ENCODE measurements around the gene GALNT7. TPM values are rescaled to one million over a fixed set of nuclear protein-coding genes. Genes with fewer than 3 reads are reported as not detected.

Gene GALNT7
- total and polyA plus RNA-seq, 2 of the 13 experiments (the other 11 are each of a cell fraction or from before 2014, with no cell fraction given), result 0.08 to 0.13 TPM

- TF ChIP-seq SNAPC4 (CRISPR knock-in tag; IDR thresholded peaks at IDR 0.05), result no peak
- no peak for TF ChIP-seq ZNF841 (CRISPR knock-in tag; IDR thresholded peaks at IDR 0.05; ENCODE audit: borderline replicate concordance)
- TF ChIP-seq CBFB (CRISPR knock-in tag; IDR thresholded peaks at IDR 0.05), result 0 out of 2 replicates have a peak, but pooled peaks have one; percentile 45
- peak; percentile 48; the same call in 1 of the 2 replicates for TF ChIP-seq ZNF556 (CRISPR knock-in tag; IDR thresholded peaks at IDR 0.05; ENCODE audit: borderline replicate concordance)
- TF ChIP-seq HMGXB4 (CRISPR knock-in tag; IDR thresholded peaks at IDR 0.05; ENCODE audit: borderline replicate concordance in 1 of 2, low read depth in 1 of 2), result peak; percentile 31 to 62; a peak in 2 of 4 replicates
- 0 out of 2 replicates have a peak, but pooled peaks have one; percentile 17 for TF ChIP-seq YEATS2 (CRISPR knock-in tag; IDR thresholded peaks at IDR 0.05; ENCODE audit: borderline replicate concordance)
- peak; percentile 61 for TF ChIP-seq POLR2G (IDR thresholded peaks at IDR 0.05; ENCODE audit: low read depth, low read length)
- TF ChIP-seq ZMYM3 (CRISPR knock-in tag; IDR thresholded peaks at IDR 0.05), result 0 out of 2 replicates have a peak, but pooled peaks have one; percentile 26
- TF ChIP-seq GMEB2 (CRISPR knock-in tag; IDR thresholded peaks at IDR 0.05; ENCODE audit: low read depth), result no peak
- TF ChIP-seq ZNF543 (CRISPR knock-in tag; IDR thresholded peaks at IDR 0.05), result no peak
- TF ChIP-seq KAT8 (CRISPR knock-in tag; IDR thresholded peaks at IDR 0.05), result 0 out of 2 replicates have a peak, but pooled peaks have one; percentile 36
- peak; percentile 26; the same call in 1 of the 2 replicates for TF ChIP-seq ZNF501 (CRISPR knock-in tag; IDR thresholded peaks at IDR 0.05)
- no peak for TF ChIP-seq MED13 (CRISPR knock-in tag; IDR thresholded peaks at IDR 0.05)
- 0 out of 2 replicates have a peak, but pooled peaks have one; percentile 24 for TF ChIP-seq CSRNP1 (CRISPR knock-in tag; IDR thresholded peaks at IDR 0.05)
- 0 out of 2 replicates have a peak, but pooled peaks have one; percentile 22 for TF ChIP-seq MEIS2 (CRISPR knock-in tag; IDR thresholded peaks at IDR 0.05)
- no peak for TF ChIP-seq ZNF180 (CRISPR knock-in tag; IDR thresholded peaks at IDR 0.05; ENCODE audit: borderline replicate concordance, low read depth)
- no peak for TF ChIP-seq ZBTB1 (CRISPR knock-in tag; IDR thresholded peaks at IDR 0.05; ENCODE audit: borderline replicate concordance)
- TF ChIP-seq GABPB1 (CRISPR knock-in tag; IDR thresholded peaks at IDR 0.05), result no peak; the same call in 1 of the 2 replicates
Observed at GRCh38 chr4:173371292-173372192, 202.9 kb downstream of the GALNT7 start (continued).

Data from HepG2 (cell line).